IPS-NIHi11 (cell line): ENCODE data around the gene PRDM2.

Source experiments
- DNase-seq: peaks from one replicate; pipeline ENCODE4 v3.0.0; 2012; ENCODE audit warnings: mixed read lengths, low spot score

The PRDM2 gene

GRCh38 chr1:13735168-13735930 is 35.4 kb downstream of the PRDM2 start:
- DNase-seq, result no peak

DNA sequence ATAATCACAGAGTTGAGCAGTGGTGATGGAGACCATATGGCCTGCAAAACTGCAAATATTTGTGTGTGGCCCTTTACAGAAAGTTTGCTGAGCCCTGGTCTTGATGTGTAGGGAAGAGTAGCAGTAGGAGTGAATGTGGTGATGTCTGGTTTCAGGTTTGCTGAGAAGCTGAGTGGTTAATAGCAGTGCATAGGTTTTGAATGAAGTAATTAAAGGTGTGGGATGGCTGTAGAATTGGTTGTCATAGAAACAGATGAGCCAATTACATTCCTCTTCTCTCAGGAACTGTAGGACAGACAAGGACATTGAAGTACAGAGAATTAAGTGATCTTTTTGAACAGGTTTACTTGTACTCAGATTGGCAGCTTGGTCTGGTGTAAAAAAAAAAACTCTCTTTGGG is 37.4 kb downstream of the PRDM2 start:
- peak; percentile 66 for DNase-seq

GRCh38 chr1:13746342-13746741 is 46.4 kb downstream of the PRDM2 start:
- DNase-seq, result no peak

- peak; percentile 97 for DNase-seq
Measured at GRCh38 chr1:13748610-13749505, 48.9 kb downstream of the PRDM2 start.

GRCh38 chr1:13749543-13750341 is 49.8 kb downstream of the PRDM2 start:
- DNase-seq, result no peak

GRCh38 chr1:13751458-13751871 is 51.5 kb downstream of the PRDM2 start:
- DNase-seq, result no peak

DNA sequence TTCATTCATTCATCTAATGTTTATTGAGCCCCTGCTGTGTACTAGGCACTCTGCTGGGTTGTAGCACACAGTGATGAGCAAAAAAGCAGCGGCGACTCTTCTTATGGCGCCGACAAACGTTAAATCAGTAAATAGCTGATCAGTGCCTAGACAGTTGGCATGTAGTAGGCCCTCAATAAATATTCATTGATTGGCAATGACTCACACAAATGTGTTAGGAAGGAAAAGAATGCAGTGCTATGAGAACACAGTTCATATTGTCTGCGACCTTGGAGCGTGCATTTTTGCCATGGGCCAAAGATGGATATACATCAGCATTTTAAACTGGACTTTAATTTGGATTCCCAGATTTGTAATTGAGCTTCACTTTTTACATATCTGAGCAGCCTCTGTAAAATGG is 52.0 kb downstream of the PRDM2 start:
- DNase-seq, result no peak

GRCh38 chr1:13752852-13753251 is 52.9 kb downstream of the PRDM2 start:
- no peak for DNase-seq

DNA sequence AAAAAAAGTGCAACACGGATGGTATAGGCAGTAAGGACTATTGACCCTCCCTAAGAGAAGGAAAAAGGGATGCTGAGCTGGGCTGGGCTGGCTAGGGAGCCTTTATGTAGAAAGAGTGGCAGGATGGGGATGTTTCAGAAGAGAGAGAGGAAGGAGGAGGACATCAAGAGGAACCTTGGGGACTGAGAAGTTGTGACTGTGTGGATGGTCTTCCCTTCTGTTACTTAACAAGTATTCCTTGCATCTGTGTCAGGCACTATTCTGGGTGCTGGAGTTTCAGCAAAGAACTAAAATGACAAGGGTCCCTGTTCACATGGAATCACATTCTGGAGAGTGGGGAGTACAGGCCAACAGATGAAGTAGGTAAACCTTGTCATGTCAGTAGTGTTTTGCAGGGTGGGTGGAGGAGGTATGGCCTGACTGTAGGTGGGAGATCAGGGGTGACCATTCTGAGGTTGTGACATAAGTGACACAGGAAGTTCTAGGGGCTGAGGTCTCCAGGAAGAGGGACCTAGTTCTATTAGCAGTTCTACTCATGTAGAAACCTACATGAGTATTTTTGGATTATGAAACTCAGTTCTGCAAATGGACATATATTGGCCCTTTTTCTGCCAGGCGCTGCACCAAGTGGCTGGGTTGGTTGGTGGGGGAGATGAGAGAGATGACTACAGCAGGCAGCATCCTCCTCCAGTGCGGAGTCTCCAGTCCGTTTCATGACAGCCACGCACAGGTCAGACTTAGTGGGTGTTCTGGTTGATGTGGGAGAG is 53.8 kb downstream of the PRDM2 start:
- no peak for DNase-seq

DNA sequence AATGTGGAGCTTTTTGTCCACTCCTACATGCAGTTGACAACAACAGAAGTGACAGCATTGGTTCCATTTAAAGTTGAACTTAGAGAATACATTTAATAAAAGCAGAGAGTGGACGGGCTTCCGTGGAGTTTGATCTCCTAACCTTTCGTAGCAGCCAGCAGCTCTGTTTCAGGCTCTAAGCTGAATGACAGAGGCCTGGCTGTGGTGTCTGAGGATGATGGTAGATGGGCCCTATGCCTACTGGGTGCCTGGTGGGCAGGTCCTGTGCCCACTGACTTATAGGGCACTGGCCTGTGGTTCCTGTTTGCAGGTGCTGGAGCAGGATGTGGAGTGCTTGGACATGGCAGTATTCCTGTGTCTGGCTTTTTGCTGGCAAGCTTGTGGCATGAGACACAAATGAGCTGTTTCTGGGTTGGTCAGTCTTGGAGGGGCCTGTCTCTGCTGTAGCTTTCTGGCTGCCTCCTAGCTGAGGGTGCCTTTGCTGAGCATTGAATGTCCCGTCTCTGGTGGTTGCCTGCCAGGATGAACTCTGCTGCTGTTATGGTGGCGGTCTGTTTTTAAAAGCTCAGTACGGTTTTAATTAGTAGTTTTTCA is 54.6 kb downstream of the PRDM2 start:
- DNase-seq, result no peak

DNA sequence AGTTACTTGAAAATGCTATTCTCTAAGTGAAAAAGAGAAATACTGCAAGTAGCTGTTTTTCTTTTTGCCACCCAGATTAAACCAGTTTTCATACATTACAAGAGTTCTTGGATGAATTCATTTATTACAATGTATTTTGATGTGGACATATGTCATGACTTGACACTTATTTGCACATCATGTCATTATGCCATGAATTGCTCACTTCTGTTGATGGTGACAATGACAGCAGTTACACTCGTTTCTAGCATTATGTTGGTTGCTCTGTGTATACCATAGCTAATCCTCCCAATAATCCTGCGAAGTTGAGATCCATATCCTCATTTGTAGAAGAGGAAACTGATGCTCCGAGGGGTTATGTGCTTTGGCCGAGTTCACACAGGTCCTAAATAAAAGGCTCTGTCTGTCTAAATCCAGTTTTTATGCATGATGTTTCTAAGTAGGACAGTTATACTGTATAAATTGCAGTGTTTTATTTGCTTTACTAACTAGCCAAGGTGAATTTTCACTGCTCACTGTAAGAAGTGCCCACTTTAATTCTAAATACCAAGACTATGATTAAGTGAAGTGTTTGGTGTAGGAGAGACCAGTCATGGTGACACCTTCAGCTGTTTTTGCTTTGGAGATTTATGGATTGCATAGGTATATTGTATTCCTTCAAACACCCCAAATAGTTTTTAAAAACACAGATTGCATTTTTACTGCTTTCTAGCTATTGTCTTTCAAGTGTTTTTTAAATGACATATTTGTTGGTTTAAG is 56.7 kb downstream of the PRDM2 start:
- DNase-seq, result no peak

GRCh38 chr1:13757693-13758092 is 57.7 kb downstream of the PRDM2 start:
- DNase-seq, result no peak

DNA sequence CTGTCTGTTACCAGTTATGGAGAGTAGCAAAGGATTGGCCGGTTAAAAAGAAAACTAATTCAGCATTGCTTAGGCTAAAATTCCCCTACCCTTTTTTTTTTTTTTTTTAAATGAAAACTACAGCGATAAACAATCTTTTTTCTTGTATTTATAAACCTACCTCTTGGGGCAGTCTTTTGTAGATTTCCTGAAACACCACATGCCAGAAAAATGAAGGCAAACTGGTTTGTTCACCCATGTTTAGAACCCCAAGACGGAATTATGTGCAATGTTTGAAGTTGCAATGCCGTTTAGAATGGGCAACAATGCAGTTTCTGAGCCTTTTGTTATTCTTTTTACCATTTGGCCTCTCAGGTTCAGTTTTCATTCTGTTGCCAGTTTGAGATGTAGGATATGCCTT is 59.1 kb downstream of the PRDM2 start:
- no peak for DNase-seq

DNA sequence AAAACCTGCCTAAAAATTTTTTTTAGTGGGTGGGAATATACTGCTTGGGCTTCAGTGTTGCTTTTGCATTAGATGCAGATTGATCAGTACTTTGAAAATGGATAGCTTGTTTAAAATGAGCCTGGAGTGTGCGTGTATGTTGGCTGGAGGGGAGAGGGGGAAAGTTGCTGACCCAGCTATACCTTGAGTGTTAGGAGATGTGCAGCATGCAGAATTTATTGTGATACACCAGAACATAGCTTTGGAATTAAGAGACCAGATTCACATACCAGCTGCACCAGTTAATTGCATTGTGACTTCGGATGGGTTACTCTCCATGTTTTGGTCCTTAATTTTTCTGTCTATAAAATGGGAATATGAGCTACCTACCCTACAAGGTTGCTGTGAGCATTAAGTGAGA is 60.4 kb downstream of the PRDM2 start:
- DNase-seq, result no peak

DNA sequence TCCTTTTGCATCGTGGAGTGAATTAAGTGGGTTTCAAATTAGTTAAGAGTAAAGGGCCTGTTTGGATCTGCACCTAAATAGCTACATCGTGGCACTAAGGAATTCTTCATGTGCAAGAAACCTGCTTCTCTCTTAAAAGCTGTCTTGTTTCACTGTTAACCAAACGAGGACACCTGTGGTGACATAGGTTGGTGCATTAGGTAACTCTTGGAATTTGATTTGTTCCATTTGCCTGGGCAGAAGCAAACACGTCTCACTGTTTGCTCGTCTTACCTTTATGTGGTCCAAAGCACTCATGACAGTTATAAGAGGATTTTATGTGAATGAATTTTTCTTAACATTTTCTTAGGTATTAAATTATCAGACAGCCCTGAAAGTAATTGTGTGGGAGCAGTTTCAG is 60.9 kb downstream of the PRDM2 start:
- DNase-seq, result peak; percentile 29

- DNase-seq, result no peak
Measured at GRCh38 chr1:13761883-13762282, 61.9 kb downstream of the PRDM2 start.

- DNase-seq, result no peak
Measured at GRCh38 chr1:13762642-13763041, 62.7 kb downstream of the PRDM2 start.

GRCh38 chr1:13763222-13763621 is 63.2 kb downstream of the PRDM2 start:
- no peak for DNase-seq

DNA sequence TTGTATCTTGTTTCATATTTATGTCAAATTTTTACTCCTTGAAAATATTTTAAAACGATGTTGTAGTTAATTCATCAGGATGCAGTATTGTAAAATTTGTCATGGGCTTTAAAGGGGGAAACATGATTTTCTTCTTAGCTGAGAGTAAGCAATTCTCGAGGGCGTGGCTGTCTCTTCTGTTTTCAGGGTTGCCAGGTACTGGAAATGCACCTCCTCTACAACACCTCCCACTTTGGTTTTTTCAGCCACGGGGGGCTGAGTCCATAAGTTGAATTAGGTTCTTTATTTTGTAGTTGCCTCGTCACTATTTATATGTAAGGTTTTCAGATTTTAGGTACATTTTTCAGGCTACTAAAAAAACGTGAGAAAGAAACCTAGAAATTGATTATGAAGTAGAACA is 64.0 kb downstream of the PRDM2 start:
- no peak for DNase-seq

DNA sequence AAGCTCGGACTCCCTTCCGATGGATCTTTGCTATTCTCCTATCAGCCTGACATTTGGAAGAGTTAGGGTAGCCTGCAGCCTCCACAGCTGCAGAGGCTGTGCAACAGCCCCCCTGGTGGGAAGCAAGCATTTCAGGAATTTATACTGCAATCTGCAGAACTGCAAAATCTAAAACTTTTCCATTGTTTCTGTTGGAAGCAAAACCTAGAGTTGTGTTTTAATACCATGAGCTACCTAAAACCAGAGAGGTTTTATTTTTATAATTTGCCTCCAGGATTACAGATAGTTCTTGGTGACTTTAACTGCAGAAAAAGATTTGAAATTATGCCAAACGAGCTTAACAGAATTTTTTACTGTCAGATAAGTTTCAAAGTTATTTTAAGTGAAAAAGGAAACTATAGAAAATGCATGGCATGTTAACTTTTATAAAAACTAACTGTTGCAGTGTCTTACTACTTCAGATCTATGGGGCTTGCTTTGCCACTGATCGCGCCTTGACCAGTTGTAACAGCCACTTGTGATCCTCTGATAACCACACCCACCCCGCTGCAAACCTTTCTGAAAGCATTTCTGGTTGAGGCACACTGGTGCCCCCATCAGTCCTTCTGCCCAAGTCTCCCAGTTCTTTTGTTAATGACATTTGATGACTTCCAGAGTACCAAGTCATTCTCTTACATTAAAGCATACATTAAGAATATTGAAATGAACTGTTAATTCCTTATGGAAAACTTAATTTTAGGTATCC is 64.8 kb downstream of the PRDM2 start:
- peak; percentile 65 for DNase-seq
